ENCODE data around the gene GRM7.

- TF ChIP-seq, protein P1, sequence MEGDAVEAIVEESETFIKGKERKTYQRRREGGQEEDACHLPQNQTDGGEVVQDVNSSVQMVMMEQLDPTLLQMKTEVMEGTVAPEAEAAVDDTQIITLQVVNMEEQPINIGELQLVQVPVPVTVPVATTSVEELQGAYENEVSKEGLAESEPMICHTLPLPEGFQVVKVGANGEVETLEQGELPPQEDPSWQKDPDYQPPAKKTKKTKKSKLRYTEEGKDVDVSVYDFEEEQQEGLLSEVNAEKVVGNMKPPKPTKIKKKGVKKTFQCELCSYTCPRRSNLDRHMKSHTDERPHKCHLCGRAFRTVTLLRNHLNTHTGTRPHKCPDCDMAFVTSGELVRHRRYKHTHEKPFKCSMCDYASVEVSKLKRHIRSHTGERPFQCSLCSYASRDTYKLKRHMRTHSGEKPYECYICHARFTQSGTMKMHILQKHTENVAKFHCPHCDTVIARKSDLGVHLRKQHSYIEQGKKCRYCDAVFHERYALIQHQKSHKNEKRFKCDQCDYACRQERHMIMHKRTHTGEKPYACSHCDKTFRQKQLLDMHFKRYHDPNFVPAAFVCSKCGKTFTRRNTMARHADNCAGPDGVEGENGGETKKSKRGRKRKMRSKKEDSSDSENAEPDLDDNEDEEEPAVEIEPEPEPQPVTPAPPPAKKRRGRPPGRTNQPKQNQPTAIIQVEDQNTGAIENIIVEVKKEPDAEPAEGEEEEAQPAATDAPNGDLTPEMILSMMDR (conservative IDR thresholded peaks at IDR 0.05; ENCODE audit: low read depth, low read length) = no peak
- TF ChIP-seq EZH2 (IDR thresholded peaks at IDR 0.05; ENCODE audit: low read length, unreplicated experiment) = no peak
These were observed 105.0 kb downstream of the GRM7 start for GRCh38 chr3:6965881-6966280.

Measured in PC-3 (cell line).